Lower leg skin (tissue), 3 donors: ENCODE data around the gene PUDP.

Experiments used
- POLR2A ChIP-seq, 2 donors: fragments of 450-650 bp; IDR thresholded peaks; one replicate each; pipeline ENCODE4 v1.6.1; 2016 to 2017; ENCODE audit warnings: antibody characterized with exemption in 2 of 2, mild to moderate bottlenecking in 1 of 2, moderate library complexity in 1 of 2
- TF ChIP-seq, protein P1 (sequence below), 3 donors: fragments of 450-650 bp; IDR thresholded peaks; one replicate each; pipeline ENCODE4 v1.5.1; 2016; ENCODE audit warnings: antibody characterized with exemption in 3 of 3, mild to moderate bottlenecking in 3 of 3, moderate library complexity in 2 of 3

DNA sequence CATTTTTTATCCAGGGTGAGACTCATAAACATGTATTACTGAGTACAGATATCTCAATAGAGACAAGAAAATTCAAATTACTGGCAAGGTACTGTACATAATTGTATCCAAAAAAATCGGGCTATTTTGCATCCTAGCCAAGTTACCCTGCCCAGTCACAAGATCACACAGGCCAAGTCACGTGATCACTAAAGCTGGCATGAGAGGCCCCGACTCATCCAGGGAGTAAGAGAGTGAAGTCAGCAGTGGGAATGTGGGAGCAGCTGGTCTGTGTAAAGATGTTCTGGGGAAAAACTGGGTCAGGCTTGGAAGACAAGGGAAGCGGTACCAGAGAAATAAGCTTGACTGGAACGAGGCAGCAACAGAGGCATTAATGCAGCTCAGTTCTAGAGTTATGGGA, 119.7 kb downstream of the PUDP start:
- TF ChIP-seq, protein P1, sequence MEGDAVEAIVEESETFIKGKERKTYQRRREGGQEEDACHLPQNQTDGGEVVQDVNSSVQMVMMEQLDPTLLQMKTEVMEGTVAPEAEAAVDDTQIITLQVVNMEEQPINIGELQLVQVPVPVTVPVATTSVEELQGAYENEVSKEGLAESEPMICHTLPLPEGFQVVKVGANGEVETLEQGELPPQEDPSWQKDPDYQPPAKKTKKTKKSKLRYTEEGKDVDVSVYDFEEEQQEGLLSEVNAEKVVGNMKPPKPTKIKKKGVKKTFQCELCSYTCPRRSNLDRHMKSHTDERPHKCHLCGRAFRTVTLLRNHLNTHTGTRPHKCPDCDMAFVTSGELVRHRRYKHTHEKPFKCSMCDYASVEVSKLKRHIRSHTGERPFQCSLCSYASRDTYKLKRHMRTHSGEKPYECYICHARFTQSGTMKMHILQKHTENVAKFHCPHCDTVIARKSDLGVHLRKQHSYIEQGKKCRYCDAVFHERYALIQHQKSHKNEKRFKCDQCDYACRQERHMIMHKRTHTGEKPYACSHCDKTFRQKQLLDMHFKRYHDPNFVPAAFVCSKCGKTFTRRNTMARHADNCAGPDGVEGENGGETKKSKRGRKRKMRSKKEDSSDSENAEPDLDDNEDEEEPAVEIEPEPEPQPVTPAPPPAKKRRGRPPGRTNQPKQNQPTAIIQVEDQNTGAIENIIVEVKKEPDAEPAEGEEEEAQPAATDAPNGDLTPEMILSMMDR (IDR thresholded peaks at IDR 0.05) = no peak
- TF ChIP-seq POLR2A (IDR thresholded peaks at IDR 0.05) = no peak
